ENCODE measurements around the gene UBALD2.

Gene UBALD2

GRCh38 chr17:76233588-76234353 lies 31.4 kb upstream of the UBALD2 start:
- TF ChIP-seq CTCF (conservative IDR thresholded peaks at IDR 0.05; ENCODE audit: low read depth, low read length), result no peak
- no peak overlapping the region for H3K4me3 ChIP-seq (ENCODE audit: low read length)
- DNase-seq (ENCODE audit: low read depth), result no peak

- no peak for DNase-seq (ENCODE audit: low read depth)
- no peak for TF ChIP-seq CTCF (conservative IDR thresholded peaks at IDR 0.05; ENCODE audit: low read depth, low read length)
- H3K4me3 ChIP-seq (ENCODE audit: low read length), result no peak overlapping the region
Observed at GRCh38 chr17:76234354-76234679, 30.8 kb upstream of the UBALD2 start.

- no peak overlapping the region for H3K4me3 ChIP-seq (ENCODE audit: low read length)
- DNase-seq (ENCODE audit: low read depth), result no peak
- TF ChIP-seq CTCF (conservative IDR thresholded peaks at IDR 0.05; ENCODE audit: low read depth, low read length), result no peak
Observed at GRCh38 chr17:76235883-76236282, 29.3 kb upstream of the UBALD2 start.

GRCh38 chr17:76236603-76237002 lies 28.5 kb upstream of the UBALD2 start:
- TF ChIP-seq CTCF (conservative IDR thresholded peaks at IDR 0.05; ENCODE audit: low read depth, low read length), result no peak
- no peak for DNase-seq (ENCODE audit: low read depth)
- H3K4me3 ChIP-seq (ENCODE audit: low read length), result no peak overlapping the region

- H3K4me3 ChIP-seq (ENCODE audit: low read length), result no peak overlapping the region
- no peak for DNase-seq (ENCODE audit: low read depth)
- no peak for TF ChIP-seq CTCF (conservative IDR thresholded peaks at IDR 0.05; ENCODE audit: low read depth, low read length)
Observed at GRCh38 chr17:76237859-76238313, 27.3 kb upstream of the UBALD2 start.

GRCh38 chr17:76238847-76239537 lies 26.2 kb upstream of the UBALD2 start:
- no peak for TF ChIP-seq CTCF (conservative IDR thresholded peaks at IDR 0.05; ENCODE audit: low read depth, low read length)
- no peak for DNase-seq (ENCODE audit: low read depth)
- no peak overlapping the region for H3K4me3 ChIP-seq (ENCODE audit: low read length)
